Subcutaneous adipose tissue (tissue), 4 donors: ENCODE data around the gene MDM1. TPM values are rescaled to one million over a fixed set of nuclear protein-coding genes. Genes with fewer than 3 reads are reported as not detected.

Source experiments
- CTCF ChIP-seq: fragments of 450-650 bp; IDR thresholded peaks from one replicate; pipeline ENCODE4 v1.5.1; 2016; ENCODE audit warnings: low read depth, mild to moderate bottlenecking, control low read depth, antibody characterized with exemption, moderate library complexity
- total RNA-seq, 4 donors: library from RNA; depleted of rRNA; stranded (reverse); fragments of >200 nt; gene quantifications; one replicate each; pipeline ENCODE4 v1.1.0, GENCODE V29; 2016

MDM1 gene
- total RNA-seq, 4 donors from 2014 or later: 8.3 to 18.8 (median 13.9) TPM

- no peak for TF ChIP-seq CTCF
Measured at GRCh38 chr12:68261896-68262295, 70.3 kb downstream of the MDM1 start.

GRCh38 chr12:68260153-68260552 lies 72.0 kb downstream of the MDM1 start:
- TF ChIP-seq CTCF: no peak

- TF ChIP-seq CTCF: no peak
Measured at GRCh38 chr12:68259318-68259940, 72.7 kb downstream of the MDM1 start.

GRCh38 chr12:68253504-68253903 lies 78.7 kb downstream of the MDM1 start, which contains the start of gene IL22:
IL22 (minus strand) TSS chr12:68253604; CDS start chr12:68253448, 156 bp downstream.
- TF ChIP-seq CTCF: no peak

GRCh38 chr12:68252077-68252476 lies 80.1 kb downstream of the MDM1 start:
- TF ChIP-seq CTCF: no peak

GRCh38 chr12:68250454-68250853 lies 81.7 kb downstream of the MDM1 start:
- TF ChIP-seq CTCF: no peak

- no peak for TF ChIP-seq CTCF
Measured at GRCh38 chr12:68247785-68248184, 84.4 kb downstream of the MDM1 start.
